ENCODE results near the gene GRIN2A.

DNA sequence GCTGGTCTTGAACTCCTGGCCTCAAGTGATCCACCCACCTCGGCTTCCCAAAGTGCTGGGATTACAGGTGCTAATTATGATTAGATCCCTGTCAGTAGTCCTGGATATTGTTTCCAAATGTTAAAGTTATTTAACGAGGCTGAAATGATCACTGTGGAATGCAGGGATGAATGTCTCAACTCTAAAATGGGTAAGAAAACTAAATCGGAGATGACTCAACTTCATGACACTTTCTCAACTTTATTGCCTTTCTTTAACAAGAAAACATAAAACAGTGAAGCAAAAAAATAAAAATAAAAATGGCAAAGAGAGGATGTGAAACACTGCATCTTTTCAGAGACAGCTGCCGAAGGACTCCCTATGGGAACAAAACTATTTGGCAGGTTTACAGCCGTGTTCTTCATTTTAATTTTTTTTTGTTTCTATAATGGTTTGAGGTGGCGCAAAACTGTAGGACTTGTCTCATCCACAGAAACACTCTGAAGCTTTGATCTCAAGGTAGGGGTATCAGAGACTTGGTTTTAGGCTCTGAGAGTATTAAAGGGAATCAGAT is 382.0 kb downstream of the GRIN2A start:
- TF ChIP-seq EZH2 (optimal IDR thresholded peaks at IDR 0.05; ENCODE audit: low read depth, low read length): no peak
- TF ChIP-seq, protein P1, sequence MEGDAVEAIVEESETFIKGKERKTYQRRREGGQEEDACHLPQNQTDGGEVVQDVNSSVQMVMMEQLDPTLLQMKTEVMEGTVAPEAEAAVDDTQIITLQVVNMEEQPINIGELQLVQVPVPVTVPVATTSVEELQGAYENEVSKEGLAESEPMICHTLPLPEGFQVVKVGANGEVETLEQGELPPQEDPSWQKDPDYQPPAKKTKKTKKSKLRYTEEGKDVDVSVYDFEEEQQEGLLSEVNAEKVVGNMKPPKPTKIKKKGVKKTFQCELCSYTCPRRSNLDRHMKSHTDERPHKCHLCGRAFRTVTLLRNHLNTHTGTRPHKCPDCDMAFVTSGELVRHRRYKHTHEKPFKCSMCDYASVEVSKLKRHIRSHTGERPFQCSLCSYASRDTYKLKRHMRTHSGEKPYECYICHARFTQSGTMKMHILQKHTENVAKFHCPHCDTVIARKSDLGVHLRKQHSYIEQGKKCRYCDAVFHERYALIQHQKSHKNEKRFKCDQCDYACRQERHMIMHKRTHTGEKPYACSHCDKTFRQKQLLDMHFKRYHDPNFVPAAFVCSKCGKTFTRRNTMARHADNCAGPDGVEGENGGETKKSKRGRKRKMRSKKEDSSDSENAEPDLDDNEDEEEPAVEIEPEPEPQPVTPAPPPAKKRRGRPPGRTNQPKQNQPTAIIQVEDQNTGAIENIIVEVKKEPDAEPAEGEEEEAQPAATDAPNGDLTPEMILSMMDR (IDR thresholded peaks at IDR 0.05; ENCODE audit: low read length): no peak
- TF ChIP-seq EZH2phosphoT487 (IDR thresholded peaks at IDR 0.05; ENCODE audit: low read length): no peak
